MCF 10A (cell line): ENCODE results near the gene HSPE1. TPM values are rescaled to one million over a fixed set of nuclear protein-coding genes. Genes with fewer than 3 reads are reported as not detected.
A peak's percentile ranks its signal among the peaks of the same experiment; 100 is the strongest.

Experiments used
- BruUV-seq: library from RNA; stranded (reverse); fragments of 400-500 nt; replicated peaks from 2 replicates; lab custom pipeline; 2021; lab: Mats Ljungman, UMichigan
- CTCF ChIA-PET: fragments of 300-600 bp; sonication (Branson Sonifier 250); formaldehyde crosslinking; extraction: SDS; loops from one replicate; lab custom pipeline; 2021; ENCODE audit warnings: antibody characterized with exemption, inconsistent platforms; lab: Yijun Ruan, JAX
- POLR2A ChIA-PET: fragments of 300-600, 350-650 bp; sonication (Branson Sonifier 250); formaldehyde crosslinking; extraction: SDS; loops from one replicate; lab custom pipeline; 2020; ENCODE audit warnings: antibody characterized with exemption, inconsistent platforms; lab: Yijun Ruan, JAX
- DNase-seq: peaks from one replicate; pipeline ENCODE4 v3.0.0-alpha.2; 2018; ENCODE audit not compliant: unreplicated experiment
- H3K27ac Mint-ChIP-seq: one replicate; pipeline ENCODE4 v1.8.0; 2022; ENCODE audit warnings: mild to moderate bottlenecking, low read depth, mixed read lengths; ENCODE audit not compliant: unreplicated experiment
- H3K27me3 Mint-ChIP-seq: one replicate; pipeline ENCODE4 v1.8.0; 2022; ENCODE audit warnings: mixed read lengths; ENCODE audit not compliant: insufficient read depth, unreplicated experiment
- H3K36me3 Mint-ChIP-seq: one replicate; pipeline ENCODE4 v1.8.0; 2022; ENCODE audit warnings: mild to moderate bottlenecking, moderate library complexity, mixed read lengths; ENCODE audit not compliant: insufficient read depth, unreplicated experiment
- H3K4me1 Mint-ChIP-seq: one replicate; pipeline ENCODE4 v1.8.0; 2022; ENCODE audit warnings: mixed read lengths; ENCODE audit not compliant: insufficient read depth, unreplicated experiment
- H3K4me3 Mint-ChIP-seq: one replicate; pipeline ENCODE4 v1.8.0; 2022; ENCODE audit warnings: mild to moderate bottlenecking, moderate library complexity, mixed read lengths; ENCODE audit not compliant: unreplicated experiment
- H3K9me3 Mint-ChIP-seq: one replicate; pipeline ENCODE4 v1.8.0; 2022; ENCODE audit warnings: mixed read lengths; ENCODE audit not compliant: unreplicated experiment
- intact Hi-C: fragments of 100-400 bp; cut with micrococcal nuclease; formaldehyde crosslinking; loops from 2 replicates; pipeline ENCODE4 v1.14.1; 2022
- total RNA-seq: library from RNA; stranded (reverse); gene quantifications from 2 replicates; pipeline ENCODE4 v1.2.3, GENCODE V29; 2022
- TF ChIP-seq, protein P1 (sequence below): fragments of 200-600 bp; IDR thresholded peaks from one replicate; pipeline ENCODE4 v1.8.0; 2022; ENCODE audit warnings: antibody characterized with exemption, mild to moderate bottlenecking; ENCODE audit not compliant: unreplicated experiment

Gene HSPE1
- total RNA-seq, 1 experiment from 2014 or later, result 95.2 TPM

DNA sequence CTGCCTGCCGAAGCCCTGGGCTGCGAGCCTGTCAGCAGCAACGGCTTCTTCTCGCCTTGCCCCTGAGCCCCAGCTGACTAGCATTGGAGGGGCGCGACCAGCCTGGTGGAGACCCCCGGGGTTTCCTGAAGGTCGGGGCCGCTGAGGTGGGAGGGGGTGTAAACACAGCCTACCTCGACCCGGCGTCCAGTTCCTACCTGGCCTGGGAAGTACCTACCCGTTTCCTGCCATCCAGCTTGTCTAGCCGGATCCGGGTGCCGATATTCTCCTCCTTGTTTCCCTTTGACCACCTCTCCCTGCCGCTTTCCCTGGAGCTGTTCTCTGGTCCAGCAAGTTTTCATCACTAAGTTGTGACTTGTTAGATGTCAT, 16.2 kb downstream of the HSPE1 start:
- TF ChIP-seq, protein P1, sequence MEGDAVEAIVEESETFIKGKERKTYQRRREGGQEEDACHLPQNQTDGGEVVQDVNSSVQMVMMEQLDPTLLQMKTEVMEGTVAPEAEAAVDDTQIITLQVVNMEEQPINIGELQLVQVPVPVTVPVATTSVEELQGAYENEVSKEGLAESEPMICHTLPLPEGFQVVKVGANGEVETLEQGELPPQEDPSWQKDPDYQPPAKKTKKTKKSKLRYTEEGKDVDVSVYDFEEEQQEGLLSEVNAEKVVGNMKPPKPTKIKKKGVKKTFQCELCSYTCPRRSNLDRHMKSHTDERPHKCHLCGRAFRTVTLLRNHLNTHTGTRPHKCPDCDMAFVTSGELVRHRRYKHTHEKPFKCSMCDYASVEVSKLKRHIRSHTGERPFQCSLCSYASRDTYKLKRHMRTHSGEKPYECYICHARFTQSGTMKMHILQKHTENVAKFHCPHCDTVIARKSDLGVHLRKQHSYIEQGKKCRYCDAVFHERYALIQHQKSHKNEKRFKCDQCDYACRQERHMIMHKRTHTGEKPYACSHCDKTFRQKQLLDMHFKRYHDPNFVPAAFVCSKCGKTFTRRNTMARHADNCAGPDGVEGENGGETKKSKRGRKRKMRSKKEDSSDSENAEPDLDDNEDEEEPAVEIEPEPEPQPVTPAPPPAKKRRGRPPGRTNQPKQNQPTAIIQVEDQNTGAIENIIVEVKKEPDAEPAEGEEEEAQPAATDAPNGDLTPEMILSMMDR, result no peak
- peaks cover 15% of the 10 kb centered on the region for H3K4me1 Mint-ChIP-seq
- H3K36me3 Mint-ChIP-seq, result peaks cover 13% of the 10 kb centered on the region
- peak overlapping the region; percentile 96 for H3K4me3 Mint-ChIP-seq
- no peaks in the 10 kb centered on the region for H3K27me3 Mint-ChIP-seq
- intact Hi-C loops, result loop anchor here (5.0 kb wide), 1 partner anchor 81 kb away; no protein-coding TSS in a partner anchor
- ChIA-PET CTCF (interaction anchor here (0.6 to 2.3 kb wide), 9 partner anchors 9 to 238 kb away, joined by 3 to 9 read pairs (median 3); no protein-coding TSS in a partner anchor), POLR2A (interaction anchor here (0.8 to 6.2 kb wide), 23 partner anchors 10 to 264 kb away, joined by 3 to 366 read pairs (median 8); partner anchors contain the start of genes COQ10B, HSPD1, HSPE1 and MARS2)
- peak; percentile 46 for DNase-seq
- H3K9me3 Mint-ChIP-seq, result no peaks in the 10 kb centered on the region
- no TSS peak for BruUV-seq
- peak overlapping the region; percentile 98 for H3K27ac Mint-ChIP-seq

DNA sequence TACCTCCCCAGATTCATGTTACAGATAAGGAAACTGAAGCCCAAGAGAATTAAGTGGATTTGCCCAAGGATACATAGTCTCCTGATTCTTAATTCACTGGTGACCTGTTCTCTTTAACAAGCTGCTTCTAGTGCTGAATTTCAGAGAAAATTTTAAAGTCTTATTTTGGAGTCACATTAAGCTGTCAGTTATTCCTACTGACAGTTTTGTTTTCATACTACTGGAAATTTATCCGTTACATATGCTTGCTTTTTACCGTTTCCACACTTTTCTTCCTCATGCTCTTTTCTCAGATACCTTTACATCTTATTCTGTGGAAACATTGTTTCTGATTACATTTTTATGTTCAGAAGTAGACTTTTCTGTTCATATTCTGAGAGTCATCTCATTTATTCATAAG, 17.0 kb downstream of the HSPE1 start:
- intact Hi-C loops, result loop anchor here (5.0 kb wide), 1 partner anchor 80 kb away; no protein-coding TSS in a partner anchor
- CTCF ChIA-PET, result interaction anchor here (1.0 to 1.4 kb wide), 2 partner anchors 52 to 190 kb away, joined by 3 to 4 read pairs; no protein-coding TSS in a partner anchor
- TF ChIP-seq, protein P1, result no peak
- BruUV-seq, result no TSS peak
- Mint-ChIP-seq H3K4me1 (peaks cover 15% of the 10 kb centered on the region), H3K27me3 (no peaks in the 10 kb centered on the region), H3K27ac (peak overlapping the region; percentile 98), H3K36me3 (peaks cover 19% of the 10 kb centered on the region), H3K4me3 (peak overlapping the region; percentile 96), H3K9me3 (no peaks in the 10 kb centered on the region)
- POLR2A ChIA-PET, result interaction anchor here (1.1 to 6.2 kb wide), 14 partner anchors 9 to 263 kb away, joined by 3 to 366 read pairs (median 22); partner anchors contain the start of genes COQ10B, HSPD1, HSPE1 and MARS2
- DNase-seq, result no peak

DNA sequence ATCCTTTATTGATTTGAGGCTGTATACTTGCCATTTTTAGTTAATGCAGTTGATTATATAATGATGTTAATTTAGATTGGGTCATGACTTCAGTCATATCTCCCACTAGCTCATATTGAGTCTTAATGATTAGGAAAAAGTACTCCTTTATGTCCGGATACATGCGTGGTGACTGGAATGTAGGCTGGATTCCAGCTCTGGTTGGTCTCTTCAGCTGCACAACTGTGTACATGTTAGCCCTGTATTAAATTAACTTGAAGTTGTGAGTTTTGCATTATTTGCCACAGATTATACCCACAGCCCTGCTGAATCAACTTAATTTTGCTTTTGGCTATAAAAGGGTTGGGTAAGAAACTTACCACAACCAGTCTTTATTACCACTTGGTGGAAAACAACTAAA, 38.2 kb downstream of the HSPE1 start:
- no peaks in the 10 kb centered on the region for H3K4me1 Mint-ChIP-seq
- no peak overlapping the region for H3K27ac Mint-ChIP-seq
- no peaks in the 10 kb centered on the region for H3K27me3 Mint-ChIP-seq

DNA sequence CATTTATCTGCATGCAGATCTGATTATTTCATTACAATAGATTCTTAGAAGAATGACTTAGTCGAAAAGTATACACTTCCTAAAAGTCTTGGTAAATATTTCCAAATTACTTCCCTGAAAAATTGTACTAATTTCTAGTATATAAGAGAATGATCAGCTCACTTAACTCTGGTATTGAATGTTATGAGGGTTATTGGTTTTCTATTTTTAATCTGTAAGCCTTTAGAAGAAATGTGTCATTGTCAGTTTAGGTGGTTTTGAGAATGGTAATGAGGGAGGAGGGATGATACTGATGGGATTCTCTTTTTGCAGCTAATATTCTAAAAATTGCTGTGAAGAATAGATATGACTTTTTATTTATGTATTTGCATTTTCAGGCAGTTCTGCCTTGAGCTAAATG, 39.6 kb downstream of the HSPE1 start:
- Mint-ChIP-seq H3K9me3 (no peaks in the 10 kb centered on the region), H3K27ac (no peak overlapping the region), H3K27me3 (no peaks in the 10 kb centered on the region), H3K4me1 (no peaks in the 10 kb centered on the region), H3K36me3 (peaks cover 92% of the 10 kb centered on the region), H3K4me3 (no peak overlapping the region)
- no peak for DNase-seq
- intact Hi-C loops, result no loop called here
- no TSS peak for BruUV-seq
- TF ChIP-seq, protein P1, result no peak
- ChIA-PET POLR2A (interaction anchor here (1.0 to 1.6 kb wide), 2 partner anchors 24 to 43 kb away, joined by 3 to 8 read pairs; partner anchors contain the start of gene MOB4), CTCF (interaction anchor here (0.5 kb wide), 1 partner anchor 83 kb away, joined by 5 read pairs; no protein-coding TSS in a partner anchor)

More for the DNA sequence above, 38.2 kb downstream of the HSPE1 start:
- DNase-seq, result no peak
- POLR2A ChIA-PET, result interaction anchor here (0.7 kb wide), 1 partner anchor 9 kb away, joined by 4 read pairs; no protein-coding TSS in a partner anchor
- CTCF ChIA-PET, result interaction anchor here (0.6 kb wide), 1 partner anchor 124 kb away, joined by 3 read pairs; no protein-coding TSS in a partner anchor
- BruUV-seq, result no TSS peak
- Mint-ChIP-seq H3K9me3 (no peaks in the 10 kb centered on the region), H3K36me3 (peaks cover 85% of the 10 kb centered on the region), H3K4me3 (no peak overlapping the region)
- TF ChIP-seq, protein P1, result no peak
- intact Hi-C loops, result no loop called here
